ENCODE measurements around the gene GRAMD1B.

The GRAMD1B gene

GRCh38 chr11:123426789-123427188, 3.3 kb upstream of the GRAMD1B start:
- H3K27ac ChIP-seq (replicated peaks; ENCODE audit: low read length): no peak overlapping the region
- peaks cover 1 to 15% of the 10 kb centered on the region in 2 donors for H3K4me1 ChIP-seq (ENCODE audit: control insufficient read depth in 2 of 2, insufficient read depth in 1 of 2, low read depth in 1 of 2, low read length in 2 of 2)
- H3K4me2 ChIP-seq (ENCODE audit: insufficient read depth, low read length, poor library complexity, severe bottlenecking): no peak overlapping the region
- H2BK15ac ChIP-seq (ENCODE audit: low read length): no peak overlapping the region
- no peak overlapping the region for H2BK5ac ChIP-seq (ENCODE audit: low read length)
- no peak overlapping the region for H3K9ac ChIP-seq (ENCODE audit: low read depth, low read length, poor library complexity)
- no peaks in the 10 kb centered on the region for H3K9me3 ChIP-seq (replicated peaks in 1 of 2; ENCODE audit: control insufficient read depth in 2 of 2, insufficient read depth in 1 of 2, low read depth in 1 of 2, low read length in 2 of 2)
- H3K23ac ChIP-seq (ENCODE audit: low read depth, low read length, poor library complexity): no peak overlapping the region
- DNase-seq (ENCODE audit: low spot score): no peak
- peaks cover 9% of the 10 kb centered on the region for H3K79me1 ChIP-seq (ENCODE audit: low read depth, low read length)
- no peak overlapping the region for H3K14ac ChIP-seq (ENCODE audit: low read length)
- H3K4ac ChIP-seq (ENCODE audit: low read length): no peak overlapping the region
- H3K27me3 ChIP-seq (ENCODE audit: control insufficient read depth in 3 of 3, insufficient read depth in 3 of 3, low read depth in 1 of 3, low read length in 3 of 3): peaks cover 0 to 66% (median 0%) of the 10 kb centered on the region in 3 experiments
- no peaks in the 10 kb centered on the region for H3K36me3 ChIP-seq (replicated peaks in 1 of 2; ENCODE audit: control insufficient read depth in 2 of 2, insufficient read depth in 2 of 2, low read length in 2 of 2)
- H2AFZ ChIP-seq (ENCODE audit: low read length): no peak overlapping the region
- no peak overlapping the region for H4K91ac ChIP-seq (ENCODE audit: low read depth, low read length, poor library complexity)
- H2BK120ac ChIP-seq (ENCODE audit: low read depth, low read length): no peak overlapping the region
- WGBS, 2 donors (ENCODE audit: extremely low coverage in 2 of 2, insufficient read length in 2 of 2, insufficient replicate concordance in 1 of 2): no CpG with 5 or more reads among the region's 5 CpGs
- H3K18ac ChIP-seq (ENCODE audit: low read length): no peak overlapping the region
- H4K8ac ChIP-seq (ENCODE audit: low read depth, low read length): no peak overlapping the region
- H3K4me3 ChIP-seq (ENCODE audit: low read length in 2 of 2): no peak overlapping the region
- H2AK5ac ChIP-seq (ENCODE audit: low read depth, low read length): no peak overlapping the region
- no peak overlapping the region for H2BK12ac ChIP-seq (ENCODE audit: low read length)

- H3K4me3 ChIP-seq (ENCODE audit: low read length in 2 of 2): no peak overlapping the region
- H3K27me3 ChIP-seq (ENCODE audit: control insufficient read depth in 3 of 3, insufficient read depth in 3 of 3, low read depth in 1 of 3, low read length in 3 of 3): peaks cover 0 to 73% (median 0%) of the 10 kb centered on the region in 3 experiments
- H2BK12ac ChIP-seq (ENCODE audit: low read length): no peak overlapping the region
- H3K14ac ChIP-seq (ENCODE audit: low read length): no peak overlapping the region
- no peak overlapping the region for H2BK120ac ChIP-seq (ENCODE audit: low read depth, low read length)
- WGBS, 2 donors (ENCODE audit: extremely low coverage in 2 of 2, insufficient read length in 2 of 2, insufficient replicate concordance in 1 of 2): no CpG with 5 or more reads among the region's 2 CpGs
- H3K4ac ChIP-seq (ENCODE audit: low read length): no peak overlapping the region
- H3K9ac ChIP-seq (ENCODE audit: low read depth, low read length, poor library complexity): no peak overlapping the region
- H3K4me1 ChIP-seq (ENCODE audit: control insufficient read depth in 2 of 2, insufficient read depth in 1 of 2, low read depth in 1 of 2, low read length in 2 of 2): peaks cover 1 to 16% of the 10 kb centered on the region in 2 donors
- H2BK15ac ChIP-seq (ENCODE audit: low read length): no peak overlapping the region
- no peak overlapping the region for H2BK5ac ChIP-seq (ENCODE audit: low read length)
- H3K4me2 ChIP-seq (ENCODE audit: insufficient read depth, low read length, poor library complexity, severe bottlenecking): no peak overlapping the region
- no peak overlapping the region for H4K91ac ChIP-seq (ENCODE audit: low read depth, low read length, poor library complexity)
- H3K23ac ChIP-seq (ENCODE audit: low read depth, low read length, poor library complexity): no peak overlapping the region
- no peaks in the 10 kb centered on the region for H3K9me3 ChIP-seq (replicated peaks in 1 of 2; ENCODE audit: control insufficient read depth in 2 of 2, insufficient read depth in 1 of 2, low read depth in 1 of 2, low read length in 2 of 2)
- H3K27ac ChIP-seq (replicated peaks; ENCODE audit: low read length): no peak overlapping the region
- no peak overlapping the region for H3K18ac ChIP-seq (ENCODE audit: low read length)
- H3K79me1 ChIP-seq (ENCODE audit: low read depth, low read length): peaks cover 9% of the 10 kb centered on the region
- H2AFZ ChIP-seq (ENCODE audit: low read length): no peak overlapping the region
- DNase-seq (ENCODE audit: low spot score): no peak
- H4K8ac ChIP-seq (ENCODE audit: low read depth, low read length): no peak overlapping the region
- H3K36me3 ChIP-seq (replicated peaks in 1 of 2; ENCODE audit: control insufficient read depth in 2 of 2, insufficient read depth in 2 of 2, low read length in 2 of 2): no peaks in the 10 kb centered on the region
- H2AK5ac ChIP-seq (ENCODE audit: low read depth, low read length): no peak overlapping the region
Measured at GRCh38 chr11:123427405-123427804, 2.7 kb upstream of the GRAMD1B start.

- WGBS, 2 donors (ENCODE audit: extremely low coverage in 2 of 2, insufficient read length in 2 of 2, insufficient replicate concordance in 1 of 2): no CpG with 5 or more reads among the region's 6 CpGs
- Histone ChIP-seq H3K27ac (replicated peaks; ENCODE audit: low read length) (no peak overlapping the region), H3K36me3 (replicated peaks in 1 of 2; ENCODE audit: control insufficient read depth in 2 of 2, insufficient read depth in 2 of 2, low read length in 2 of 2) (no peaks in the 10 kb centered on the region), H2AFZ (ENCODE audit: low read length) (no peak overlapping the region), H3K18ac (ENCODE audit: low read length) (no peak overlapping the region), H3K79me1 (ENCODE audit: low read depth, low read length) (peaks cover 9% of the 10 kb centered on the region), H2BK15ac (ENCODE audit: low read length) (no peak overlapping the region), H3K23ac (ENCODE audit: low read depth, low read length, poor library complexity) (no peak overlapping the region), H3K4me2 (ENCODE audit: insufficient read depth, low read length, poor library complexity, severe bottlenecking) (no peak overlapping the region), H3K4me3 (ENCODE audit: low read length in 2 of 2) (no peak overlapping the region), H3K4me1 (ENCODE audit: control insufficient read depth in 2 of 2, insufficient read depth in 1 of 2, low read depth in 1 of 2, low read length in 2 of 2) (peaks cover 1 to 19% of the 10 kb centered on the region in 2 donors), H2BK5ac (ENCODE audit: low read length) (no peak overlapping the region), H3K9ac (ENCODE audit: low read depth, low read length, poor library complexity) (no peak overlapping the region), H3K9me3 (replicated peaks in 1 of 2; ENCODE audit: control insufficient read depth in 2 of 2, insufficient read depth in 1 of 2, low read depth in 1 of 2, low read length in 2 of 2) (no peaks in the 10 kb centered on the region), H3K27me3 (ENCODE audit: control insufficient read depth in 3 of 3, insufficient read depth in 3 of 3, low read depth in 1 of 3, low read length in 3 of 3) (peaks cover 0 to 75% (median 0%) of the 10 kb centered on the region in 3 experiments), H3K14ac (ENCODE audit: low read length) (no peak overlapping the region), H3K4ac (ENCODE audit: low read length) (no peak overlapping the region), H4K8ac (ENCODE audit: low read depth, low read length) (no peak overlapping the region), H4K91ac (ENCODE audit: low read depth, low read length, poor library complexity) (no peak overlapping the region), H2AK5ac (ENCODE audit: low read depth, low read length) (peak overlapping the region; percentile 12), H2BK12ac (ENCODE audit: low read length) (no peak overlapping the region), H2BK120ac (ENCODE audit: low read depth, low read length) (no peak overlapping the region)
- DNase-seq (ENCODE audit: low spot score): no peak
Measured at GRCh38 chr11:123428116-123428715, 1.9 kb upstream of the GRAMD1B start.

- Histone ChIP-seq H3K9me3 (replicated peaks in 1 of 2; ENCODE audit: control insufficient read depth in 2 of 2, insufficient read depth in 1 of 2, low read depth in 1 of 2, low read length in 2 of 2) (no peaks in the 10 kb centered on the region), H2BK12ac (ENCODE audit: low read length) (no peak overlapping the region), H2AFZ (ENCODE audit: low read length) (peak overlapping the region; percentile 96), H3K36me3 (replicated peaks in 1 of 2; ENCODE audit: control insufficient read depth in 2 of 2, insufficient read depth in 2 of 2, low read length in 2 of 2) (no peaks in the 10 kb centered on the region), H2BK120ac (ENCODE audit: low read depth, low read length) (no peak overlapping the region), H3K23ac (ENCODE audit: low read depth, low read length, poor library complexity) (no peak overlapping the region), H3K4me2 (ENCODE audit: insufficient read depth, low read length, poor library complexity, severe bottlenecking) (no peak overlapping the region), H2BK15ac (ENCODE audit: low read length) (peak overlapping the region; percentile 15), H3K79me1 (ENCODE audit: low read depth, low read length) (peaks cover 13% of the 10 kb centered on the region), H3K14ac (ENCODE audit: low read length) (no peak overlapping the region), H4K8ac (ENCODE audit: low read depth, low read length) (no peak overlapping the region), H3K4me3 (ENCODE audit: low read length in 2 of 2) (peak overlapping the region in 1 of 2 donors; percentile 46), H3K9ac (ENCODE audit: low read depth, low read length, poor library complexity) (no peak overlapping the region), H3K27me3 (ENCODE audit: control insufficient read depth in 3 of 3, insufficient read depth in 3 of 3, low read depth in 1 of 3, low read length in 3 of 3) (peaks cover 0 to 78% (median 0%) of the 10 kb centered on the region in 3 experiments), H3K4ac (ENCODE audit: low read length) (no peak overlapping the region), H3K4me1 (ENCODE audit: control insufficient read depth in 2 of 2, insufficient read depth in 1 of 2, low read depth in 1 of 2, low read length in 2 of 2) (peaks cover 1 to 19% of the 10 kb centered on the region in 2 donors), H2BK5ac (ENCODE audit: low read length) (no peak overlapping the region), H4K91ac (ENCODE audit: low read depth, low read length, poor library complexity) (no peak overlapping the region), H3K18ac (ENCODE audit: low read length) (peak overlapping the region; percentile 58), H2AK5ac (ENCODE audit: low read depth, low read length) (peak overlapping the region; percentile 45), H3K27ac (replicated peaks; ENCODE audit: low read length) (peak overlapping the region; percentile 10)
- no CpG with 5 or more reads among the region's 5 CpGs for WGBS, 2 donors (ENCODE audit: extremely low coverage in 2 of 2, insufficient read length in 2 of 2, insufficient replicate concordance in 1 of 2)
- DNase-seq (ENCODE audit: low spot score): no peak
Measured at GRCh38 chr11:123429336-123429735, 733 bp upstream of the GRAMD1B start.
